Thyroid gland (tissue), 4 donors: ENCODE measurements around the gene ATG14. TPM values are rescaled to one million over a fixed set of nuclear protein-coding genes. Genes with fewer than 3 reads are reported as not detected.

Experiments
- DNase-seq, 2 donors: peaks; one replicate each; pipeline ENCODE4 v3.0.0-alpha.2; 2019
- H3K27ac ChIP-seq, 3 donors: fragments of 200-600 bp; sonication (generic); 1 replicate in 2 of 3; 2 replicates in 1 of 3; pipeline ENCODE4 v1.5.1; 2016 to 2019; ENCODE audit warnings: mild to moderate bottlenecking in 1 of 3, moderate library complexity in 1 of 3
- H3K27me3 ChIP-seq: fragments of 200-600 bp; sonication (generic); one replicate; pipeline ENCODE4 v1.5.1; 2019
- H3K36me3 ChIP-seq, 2 donors: fragments of 200-600 bp; sonication (generic); one replicate each; pipeline ENCODE4 v1.5.1; 2016 to 2019
- H3K4me1 ChIP-seq, 2 donors: fragments of 200-600 bp; sonication (generic); one replicate each; pipeline ENCODE4 v1.5.1; 2017 to 2019
- H3K4me3 ChIP-seq, 3 donors: fragments of 200-600 bp; sonication (generic); replicated peaks in 1 of 3; 1 replicate in 2 of 3; 2 replicates in 1 of 3; pipeline ENCODE4 v1.5.1; 2016; ENCODE audit warnings: mild to moderate bottlenecking in 1 of 3
- H3K9me3 ChIP-seq: fragments of 200-600 bp; sonication (generic); one replicate; pipeline ENCODE4 v1.5.1; 2017
- POLR2A ChIP-seq, 2 donors: fragments of 450-650 bp; IDR thresholded peaks; one replicate each; pipeline ENCODE4 v1.6.1; 2017; ENCODE audit warnings: antibody characterized with exemption in 2 of 2, mild to moderate bottlenecking in 2 of 2, moderate library complexity in 1 of 2
- WGBS, 2 donors: methylation state at CpG; one replicate each; pipeline ENCODE4 v1.1.5; 2017; 5-methylcytosine and 5-hydroxymethylcytosine counted together
- intact Hi-C: fragments of 100-400 bp; cut with DNase I; formaldehyde crosslinking; loops from one replicate; pipeline ENCODE4 v1.15.1; 2023
- small RNA-seq: library from RNA; depleted of rRNA; stranded (forward); fragments of <200 nt; gene quantifications from one replicate; pipeline ENCODE3, GENCODE V24; 2016
- total RNA-seq, 4 donors: library from RNA; depleted of rRNA; stranded (reverse); fragments of >200 nt; gene quantifications; one replicate each; pipeline ENCODE4 v1.2.3, GENCODE V29; 2016
- TF ChIP-seq, protein P1 (sequence below), 6 experiments: fragments of 200-600 bp in 3 of 6; fragments of 450-650 bp in 3 of 6; sonication (generic) in 3 of 6; IDR thresholded peaks; one replicate each; pipeline ENCODE4 v1.5.1; 2016 to 2019; ENCODE audit warnings: antibody characterized with exemption in 6 of 6, mild to moderate bottlenecking in 2 of 6, inconsistent platforms in 1 of 6, moderate library complexity in 1 of 6

ATG14 gene
- total RNA-seq, 4 donors from 2014 or later, result 13.3 to 22.2 (median 19.1) TPM

DNA sequence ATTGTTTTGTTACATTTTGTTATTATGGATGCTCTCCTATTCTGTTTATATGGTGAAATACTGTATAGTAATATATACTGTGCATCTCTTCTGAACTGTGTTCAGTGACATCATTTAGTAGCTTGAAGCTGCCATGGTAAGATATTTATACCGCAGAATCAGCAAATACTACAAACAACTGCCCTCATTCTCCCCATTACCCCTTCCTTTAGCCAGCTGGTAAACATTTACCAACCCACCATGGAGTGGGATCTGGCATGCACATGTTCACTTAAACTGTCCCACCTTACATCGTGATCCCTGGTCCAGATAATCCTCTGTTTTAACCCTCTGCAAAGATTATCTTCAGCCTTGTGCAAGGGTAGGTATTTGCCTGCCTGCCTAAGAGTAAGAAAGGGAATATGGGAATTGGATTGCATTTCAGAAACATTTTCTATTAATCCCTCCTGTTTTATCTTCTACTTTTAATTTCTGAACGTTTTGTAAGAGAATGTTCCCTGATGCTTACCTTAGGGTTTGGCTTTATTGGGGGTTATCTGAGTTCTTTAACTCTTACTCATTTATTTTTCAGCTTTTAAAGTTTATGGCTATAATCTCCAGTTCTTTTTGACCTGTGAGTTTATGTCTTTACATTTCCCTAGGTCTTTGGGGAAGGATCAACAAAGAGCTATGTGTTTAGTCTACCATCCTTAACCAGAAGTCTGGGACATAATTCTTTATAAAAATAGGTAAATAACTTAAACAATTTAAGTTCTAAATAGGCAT is 93.9 kb downstream of the ATG14 start:
- 62 to 77% methylated on average over 3 of the region's 3 CpGs for WGBS, 2 donors
- no peak for DNase-seq
- Histone ChIP-seq H3K4me1 (peaks cover 24 to 30% of the 10 kb centered on the region in 2 donors), H3K27me3 (no peaks in the 10 kb centered on the region), H3K9me3 (no peaks in the 10 kb centered on the region), H3K4me3 (no peak overlapping the region), H3K27ac (peak overlapping the region; percentile 82 to 85 (median 83)), H3K36me3 (no peaks in the 10 kb centered on the region)
- intact Hi-C loops, result no loop called here
- TF ChIP-seq POLR2A (IDR thresholded peaks at IDR 0.05), result no peak
- TF ChIP-seq, protein P1, sequence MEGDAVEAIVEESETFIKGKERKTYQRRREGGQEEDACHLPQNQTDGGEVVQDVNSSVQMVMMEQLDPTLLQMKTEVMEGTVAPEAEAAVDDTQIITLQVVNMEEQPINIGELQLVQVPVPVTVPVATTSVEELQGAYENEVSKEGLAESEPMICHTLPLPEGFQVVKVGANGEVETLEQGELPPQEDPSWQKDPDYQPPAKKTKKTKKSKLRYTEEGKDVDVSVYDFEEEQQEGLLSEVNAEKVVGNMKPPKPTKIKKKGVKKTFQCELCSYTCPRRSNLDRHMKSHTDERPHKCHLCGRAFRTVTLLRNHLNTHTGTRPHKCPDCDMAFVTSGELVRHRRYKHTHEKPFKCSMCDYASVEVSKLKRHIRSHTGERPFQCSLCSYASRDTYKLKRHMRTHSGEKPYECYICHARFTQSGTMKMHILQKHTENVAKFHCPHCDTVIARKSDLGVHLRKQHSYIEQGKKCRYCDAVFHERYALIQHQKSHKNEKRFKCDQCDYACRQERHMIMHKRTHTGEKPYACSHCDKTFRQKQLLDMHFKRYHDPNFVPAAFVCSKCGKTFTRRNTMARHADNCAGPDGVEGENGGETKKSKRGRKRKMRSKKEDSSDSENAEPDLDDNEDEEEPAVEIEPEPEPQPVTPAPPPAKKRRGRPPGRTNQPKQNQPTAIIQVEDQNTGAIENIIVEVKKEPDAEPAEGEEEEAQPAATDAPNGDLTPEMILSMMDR (IDR thresholded peaks at IDR 0.05), result no peak

DNA sequence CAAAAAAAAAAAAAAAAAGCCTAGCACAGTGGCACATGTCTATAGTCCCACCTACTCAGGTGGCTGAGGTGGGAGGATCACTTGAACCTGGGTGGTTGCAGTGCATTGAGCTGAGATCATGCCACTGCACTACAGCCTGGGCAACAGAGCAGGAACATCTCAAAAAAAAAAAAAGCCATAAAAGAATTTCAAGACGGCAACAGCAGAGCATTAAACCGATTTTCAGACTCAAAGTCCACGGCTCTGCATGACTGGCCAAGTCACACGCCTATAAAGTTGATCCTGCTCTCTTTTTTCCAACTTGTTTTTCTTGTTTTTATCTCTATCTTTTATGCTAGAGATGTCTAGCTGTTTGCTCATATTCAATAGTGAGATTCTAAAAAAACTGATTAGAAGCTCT is 95.1 kb downstream of the ATG14 start:
- H3K27me3 ChIP-seq, result no peaks in the 10 kb centered on the region
- H3K36me3 ChIP-seq, result no peaks in the 10 kb centered on the region
- TF ChIP-seq, protein P1 (IDR thresholded peaks at IDR 0.05), result no peak
- TF ChIP-seq POLR2A (IDR thresholded peaks at IDR 0.05), result no peak
- intact Hi-C loops, result no loop called here
- peak overlapping the region; percentile 82 to 85 (median 83) for H3K27ac ChIP-seq
- 31 to 48% methylated on average over 4 of the region's 4 CpGs for WGBS, 2 donors
- DNase-seq, result peak; percentile 78 to 79
- H3K9me3 ChIP-seq, result no peaks in the 10 kb centered on the region
- peaks cover 27 to 30% of the 10 kb centered on the region in 2 donors for H3K4me1 ChIP-seq
- H3K4me3 ChIP-seq, result no peak overlapping the region

Small RNAs within 50 kb of the gene (small RNA-seq; reads per million reads assigned to genes)
- gene AL356801.1, result not detected

Other genes with a start within 250 kb of the ATG14 start
- under 1 TPM in 3 of 4 donors, not detected in 1; 0.22 to 0.42 (median 0.27) TPM for gene DLGAP5, start 220.2 kb downstream of the ATG14 start, total RNA-seq
- gene FBXO34, start 140.4 kb downstream of the ATG14 start, total RNA-seq, result 10 to 100 TPM; 60.0 to 88.5 (median 81.9) TPM
- not detected for gene TBPL2, start 28.8 kb upstream of the ATG14 start, total RNA-seq
- gene KTN1, start 168.4 kb upstream of the ATG14 start, total RNA-seq, result 100 to 1,000 TPM; 164 to 222 (median 195) TPM